DND-41 (cell line): ENCODE measurements around the gene CYTH3.

Experiments
- ATAC-seq: fragments of 200-7000 bp; cut with Tn5 transposase; 3 replicates; pipeline ENCODE4 v1.9.1; 2021; ENCODE audit warnings: low read depth; ENCODE audit not compliant: insufficient read depth
- DNase-seq: peaks from one replicate; pipeline ENCODE4 v3.0.0-alpha.2; 2020
- H2AFZ ChIP-seq: 2 replicates; pipeline ENCODE4 v1.6.0; 2012; ENCODE audit warnings: low read depth, low read length
- H3K27ac ChIP-seq: 2 replicates; pipeline ENCODE4 v1.5.1; 2012; ENCODE audit warnings: low read length, inconsistent platforms
- H3K27me3 ChIP-seq: fragments of 200-600 bp; sonication (generic); 2 replicates; pipeline ENCODE4 v1.6.0; 2012; ENCODE audit warnings: low read length, mild to moderate bottlenecking, inconsistent platforms; ENCODE audit not compliant: insufficient read depth, poor library complexity
- H3K36me3 ChIP-seq: 2 replicates; pipeline ENCODE4 v1.5.1; 2012; ENCODE audit warnings: low read length, inconsistent platforms; ENCODE audit not compliant: insufficient read depth
- H3K4me1 ChIP-seq: 2 replicates; pipeline ENCODE4 v1.5.1; 2012; ENCODE audit warnings: mild to moderate bottlenecking, low read length; ENCODE audit not compliant: insufficient read depth
- H3K4me2 ChIP-seq: 2 replicates; pipeline ENCODE4 v1.6.0; 2012; ENCODE audit warnings: mild to moderate bottlenecking, moderate library complexity, low read length, inconsistent platforms; ENCODE audit not compliant: insufficient read depth
- H3K4me3 ChIP-seq, 2 experiments: fragments of 200-600 bp in 1 of 2; shearing (Covaris generic) in 1 of 2; 2 replicates each; pipeline ENCODE4 v1.5.1; 2012 to 2016; ENCODE audit warnings: inconsistent platforms in 2 of 2, low read length in 2 of 2, mild to moderate bottlenecking in 2 of 2, low read depth in 1 of 2, moderate library complexity in 1 of 2
- H3K79me2 ChIP-seq: 2 replicates; pipeline ENCODE4 v1.6.0; 2012; ENCODE audit warnings: low read length, inconsistent platforms; ENCODE audit not compliant: insufficient read depth
- H3K9ac ChIP-seq: 2 replicates; pipeline ENCODE4 v1.6.0; 2012; ENCODE audit warnings: low read depth, mild to moderate bottlenecking, inconsistent platforms, low read length, moderate library complexity
- H3K9me3 ChIP-seq: 2 replicates; pipeline ENCODE4 v1.5.1; 2012; ENCODE audit warnings: low read length, moderate library complexity, mild to moderate bottlenecking, inconsistent platforms; ENCODE audit not compliant: insufficient read depth, severe bottlenecking
- H4K20me1 ChIP-seq: 2 replicates; pipeline ENCODE4 v1.6.0; 2012; ENCODE audit warnings: low read length; ENCODE audit not compliant: insufficient read depth
- CTCF ChIP-seq: IDR thresholded peaks from 2 replicates; pipeline ENCODE4 v1.5.1; 2012; ENCODE audit warnings: borderline replicate concordance, low read length, moderate library complexity, mild to moderate bottlenecking; ENCODE audit not compliant: poor library complexity, severe bottlenecking; ENCODE audit errors: extremely low read depth
- EZH2 ChIP-seq: IDR thresholded peaks from 3 replicates; pipeline ENCODE4 v1.6.1; 2012; ENCODE audit warnings: borderline replicate concordance, low read depth, mild to moderate bottlenecking, moderate library complexity, low read length, inconsistent platforms; ENCODE audit not compliant: severe bottlenecking

CYTH3 gene

GRCh38 chr7:6316226-6316625 is 43.8 kb upstream of the CYTH3 start:
- no peak for ATAC-seq
- Histone ChIP-seq H3K9me3 (no peaks in the 10 kb centered on the region), H3K27ac (no peak overlapping the region), H3K4me3 (no peak overlapping the region), H2AFZ (no peak overlapping the region), H3K9ac (no peak overlapping the region), H3K36me3 (no peaks in the 10 kb centered on the region), H3K27me3 (no peaks in the 10 kb centered on the region), H3K4me2 (no peak overlapping the region), H4K20me1 (no peaks in the 10 kb centered on the region), H3K4me1 (no peaks in the 10 kb centered on the region), H3K79me2 (no peaks in the 10 kb centered on the region)
- no peak for DNase-seq
- no peak for TF ChIP-seq CTCF
- no peak for TF ChIP-seq EZH2

- Histone ChIP-seq H3K27me3 (no peaks in the 10 kb centered on the region), H3K9me3 (no peaks in the 10 kb centered on the region), H3K36me3 (no peaks in the 10 kb centered on the region), H3K4me3 (no peak overlapping the region), H3K79me2 (no peaks in the 10 kb centered on the region), H3K27ac (no peak overlapping the region), H3K9ac (no peak overlapping the region), H3K4me2 (no peak overlapping the region), H4K20me1 (no peaks in the 10 kb centered on the region), H3K4me1 (no peaks in the 10 kb centered on the region), H2AFZ (no peak overlapping the region)
- TF ChIP-seq EZH2 (no peak), CTCF (no peak)
- no peak for DNase-seq
- ATAC-seq, result no peak
Measured at GRCh38 chr7:6315746-6316145, 43.3 kb upstream of the CYTH3 start.

- Histone ChIP-seq H3K4me2 (no peak overlapping the region), H3K36me3 (no peaks in the 10 kb centered on the region), H3K79me2 (no peaks in the 10 kb centered on the region), H2AFZ (no peak overlapping the region), H3K9ac (no peak overlapping the region), H3K27ac (no peak overlapping the region), H3K9me3 (no peaks in the 10 kb centered on the region), H3K27me3 (no peaks in the 10 kb centered on the region), H3K4me3 (no peak overlapping the region), H4K20me1 (no peaks in the 10 kb centered on the region), H3K4me1 (no peaks in the 10 kb centered on the region)
- TF ChIP-seq EZH2, result no peak
- no peak for TF ChIP-seq CTCF
- ATAC-seq (no peak), DNase-seq (no peak)
Measured at GRCh38 chr7:6310271-6310993, 38.0 kb upstream of the CYTH3 start.

- no peaks in the 10 kb centered on the region for H3K36me3 ChIP-seq
- H3K79me2 ChIP-seq, result no peaks in the 10 kb centered on the region
- H3K27ac ChIP-seq, result no peak overlapping the region
- H3K4me1 ChIP-seq, result no peaks in the 10 kb centered on the region
- no peaks in the 10 kb centered on the region for H3K27me3 ChIP-seq
- H3K9ac ChIP-seq, result no peak overlapping the region
- no peak overlapping the region for H2AFZ ChIP-seq
- ATAC-seq (no peak), DNase-seq (no peak)
- no peaks in the 10 kb centered on the region for H4K20me1 ChIP-seq
- no peaks in the 10 kb centered on the region for H3K9me3 ChIP-seq
- no peak for TF ChIP-seq EZH2
- no peak for TF ChIP-seq CTCF
- H3K4me2 ChIP-seq, result no peak overlapping the region
- H3K4me3 ChIP-seq, result no peak overlapping the region
Measured at GRCh38 chr7:6307762-6308161, 35.3 kb upstream of the CYTH3 start.
